H1 (cell line): ENCODE data around the gene HTRA2.

ENCODE experiments used
- CTCF ChIP-seq, 3 experiments: IDR thresholded peaks; 1 replicate in 2 of 3; 2 replicates in 1 of 3; pipeline versions ENCODE4 v1.5.1 to v1.6.1; 2011; ENCODE audit warnings: low read length in 3 of 3, mild to moderate bottlenecking in 3 of 3, inconsistent platforms in 2 of 3, low read depth in 1 of 3, moderate library complexity in 1 of 3; ENCODE audit not compliant: insufficient read depth in 1 of 3; ENCODE audit errors: control extremely low read depth in 1 of 3
- EP300 ChIP-seq, 2 experiments: IDR thresholded peaks; 1 replicate in 1 of 2; 2 replicates in 1 of 2; pipeline ENCODE4 v1.6.1; 2011 to 2012; ENCODE audit warnings: low read depth in 2 of 2, low read length in 2 of 2, mild to moderate bottlenecking in 2 of 2, borderline replicate concordance in 1 of 2, inconsistent platforms in 1 of 2, moderate library complexity in 1 of 2
- EZH2 ChIP-seq: fragments of 200-600 bp; sonication (generic); IDR thresholded peaks from 2 replicates; pipeline ENCODE4 v1.7.1; 2012; ENCODE audit warnings: low read depth, mild to moderate bottlenecking, moderate library complexity, low read length, inconsistent platforms; ENCODE audit not compliant: severe bottlenecking
- MAX ChIP-seq: IDR thresholded peaks from 2 replicates; pipeline ENCODE4 v1.6.1; 2012; ENCODE audit warnings: inconsistent platforms
- SIN3A ChIP-seq, 2 experiments: IDR thresholded peaks in 1 of 2; conservative IDR thresholded peaks in 1 of 2; 2 replicates each; pipeline ENCODE4 v1.6.1; 2011 to 2012; ENCODE audit warnings: low read length in 2 of 2, improper control_type of control experiment in 1 of 2, low read depth in 1 of 2, mild to moderate bottlenecking in 1 of 2
- SIX5 ChIP-seq: IDR thresholded peaks from 2 replicates; pipeline ENCODE4 v1.6.1; 2011; ENCODE audit warnings: mild to moderate bottlenecking, low read depth, low read length
- SUZ12 ChIP-seq: fragments of 200-600 bp; sonication (generic); IDR thresholded peaks from 2 replicates; pipeline ENCODE4 v1.6.1; 2012; ENCODE audit warnings: mild to moderate bottlenecking, inconsistent platforms, low read length, moderate library complexity, mixed read lengths
- TCF12 ChIP-seq: IDR thresholded peaks from 2 replicates; pipeline ENCODE4 v1.6.1; 2011; ENCODE audit warnings: low read depth, mild to moderate bottlenecking, low read length
- TEAD4 ChIP-seq: IDR thresholded peaks from 2 replicates; pipeline ENCODE4 v1.6.1; 2012; ENCODE audit warnings: low read depth, low read length, inconsistent platforms, mixed read lengths
- ZNF274 ChIP-seq: IDR thresholded peaks from 2 replicates; pipeline ENCODE4 v1.7.0; 2012; ENCODE audit warnings: low read length, borderline replicate concordance; ENCODE audit errors: extremely low read depth

- TF ChIP-seq CTCF (IDR thresholded peaks at IDR 0.05; ENCODE audit: control extremely low read depth in 1 of 3, insufficient read depth in 1 of 3, low read depth in 1 of 3, low read length in 3 of 3) (no peak), SIN3A (conservative IDR thresholded peaks at IDR 0.05 in 1 of 2, IDR thresholded peaks at IDR 0.05 in 1 of 2; ENCODE audit: low read depth in 1 of 2, low read length in 2 of 2) (no peak), EP300 (IDR thresholded peaks at IDR 0.05; ENCODE audit: borderline replicate concordance in 1 of 2, low read depth in 2 of 2, low read length in 2 of 2) (no peak), SUZ12 (no peak), ZNF274 (no peak), SIX5 (no peak), TEAD4 (no peak), TCF12 (no peak), MAX (no peak), EZH2 (no peak)
Measured at GRCh38 chr2:74551942-74552913, 22.5 kb downstream of the HTRA2 start.
